PC-3 (cell line): ENCODE data around the gene MYO6. TPM values are rescaled to one million over a fixed set of nuclear protein-coding genes. Genes with fewer than 3 reads are reported as not detected.

Experiments used
- ATAC-seq: fragments of 200-7000 bp; cut with Tn5 transposase; 2 replicates; pipeline ENCODE4 v1.9.1; 2020; ENCODE audit warnings: mild to moderate bottlenecking, moderate library complexity
- BruUV-seq: library from RNA; stranded (reverse); fragments of 400-500 nt; replicated peaks from 2 replicates; lab custom pipeline; 2021; lab: Mats Ljungman, UMichigan
- CTCF ChIA-PET: fragments of 300-600 bp; sonication (Branson Sonifier 250); formaldehyde crosslinking; loops from one replicate; lab custom pipeline; 2022; ENCODE audit warnings: antibody characterized with exemption; lab: Charles Lee
- POLR2A ChIA-PET: fragments of 300-600 bp; sonication (Branson Sonifier 250); formaldehyde crosslinking; loops from one replicate; lab custom pipeline; 2022; ENCODE audit warnings: antibody characterized with exemption; ENCODE audit not compliant: unreplicated experiment; lab: Charles Lee
- DNase-seq: peaks from one replicate; pipeline ENCODE4 v3.0.0-alpha.2; 2015
- H2AFZ ChIP-seq: fragments of 300-600 bp; sonication (generic); 2 replicates; pipeline ENCODE4 v1.6.0; 2016; ENCODE audit warnings: antibody characterized with exemption, low read length
- H3F3A ChIP-seq: fragments of 300-600 bp; sonication (generic); one replicate; pipeline ENCODE4 v1.6.0; 2017; ENCODE audit warnings: antibody characterized with exemption, low read length, control low read depth, mild to moderate bottlenecking; ENCODE audit not compliant: unreplicated experiment
- H3K27ac ChIP-seq: fragments of 300-600 bp; sonication (generic); 2 replicates; pipeline ENCODE4 v1.5.1; 2016; ENCODE audit warnings: mild to moderate bottlenecking, low read length
- H3K27me3 ChIP-seq: fragments of 300-600 bp; sonication (generic); 2 replicates; pipeline ENCODE4 v1.6.1; 2016; ENCODE audit warnings: low read length, mixed read lengths
- H3K36me3 ChIP-seq: fragments of 300-600 bp; sonication (generic); 2 replicates; pipeline ENCODE4 v1.6.1; 2016; ENCODE audit warnings: low read depth, mixed run types, low read length, mixed read lengths
- H3K4me1 ChIP-seq: fragments of 300-600 bp; sonication (generic); 2 replicates; pipeline ENCODE4 v1.5.1; 2016; ENCODE audit warnings: low read length; ENCODE audit not compliant: insufficient read depth
- H3K4me2 ChIP-seq: fragments of 300-600 bp; sonication (generic); 2 replicates; pipeline ENCODE4 v1.6.0; 2016; ENCODE audit warnings: low read length
- H3K4me3 ChIP-seq: fragments of 300-600 bp; sonication (generic); 2 replicates; pipeline ENCODE4 v1.5.1; 2016; ENCODE audit warnings: mild to moderate bottlenecking, low read length, mixed read lengths
- H3K79me2 ChIP-seq: fragments of 300-600 bp; sonication (generic); 2 replicates; pipeline ENCODE4 v1.6.1; 2017; ENCODE audit warnings: low read length, mixed read lengths
- H3K9ac ChIP-seq: fragments of 300-600 bp; sonication (generic); 2 replicates; pipeline ENCODE4 v1.6.0; 2016; ENCODE audit warnings: mild to moderate bottlenecking, low read length
- H3K9me2 ChIP-seq: fragments of 300-600 bp; sonication (generic); replicated peaks from 2 replicates; pipeline ENCODE4 v1.6.1; 2016; ENCODE audit warnings: mixed run types, low read length, mixed read lengths
- H3K9me3 ChIP-seq: fragments of 300-600 bp; sonication (generic); 2 replicates; pipeline ENCODE4 v1.6.1; 2016; ENCODE audit warnings: low read length, mixed read lengths
- H4K20me1 ChIP-seq: fragments of 300-600 bp; sonication (generic); 2 replicates; pipeline ENCODE4 v1.6.1; 2016; ENCODE audit warnings: low read length, mixed read lengths
- CTCF ChIP-seq: fragments of 300-600 bp; sonication (generic); conservative IDR thresholded peaks from 2 replicates; pipeline ENCODE4 v1.5.1; 2017; ENCODE audit warnings: antibody characterized with exemption, low read depth, mild to moderate bottlenecking, low read length
- EZH2 ChIP-seq: fragments of 300-600 bp; sonication (generic); IDR thresholded peaks from one replicate; pipeline ENCODE4 v1.6.1; 2017; ENCODE audit warnings: antibody characterized with exemption, mild to moderate bottlenecking, low read length; ENCODE audit not compliant: unreplicated experiment
- EZH2phosphoT487 ChIP-seq: fragments of 300-600 bp; sonication (generic); IDR thresholded peaks from 2 replicates; pipeline ENCODE4 v1.6.1; 2018; ENCODE audit warnings: mild to moderate bottlenecking, antibody characterized with exemption, low read length, borderline replicate concordance
- intact Hi-C: fragments of 100-400 bp; cut with micrococcal nuclease; formaldehyde crosslinking; loops from 2 replicates; pipeline ENCODE4 v1.9.0; 2023
- total RNA-seq: library from RNA; depleted of rRNA; stranded (reverse); fragments of >200 nt; gene quantifications from 2 replicates; pipeline ENCODE4 v1.2.3, GENCODE V29; 2014

Gene MYO6
- total RNA-seq, 1 experiment from 2014 or later = 10.2 TPM

GRCh38 chr6:75759207-75759606 lies 10.2 kb downstream of the MYO6 start:
- intact Hi-C loops = no loop called here
- TF ChIP-seq CTCF (no peak), EZH2 (no peak), EZH2phosphoT487 (no peak)
- POLR2A ChIA-PET = no interaction called here
- H3K9ac ChIP-seq = no peak overlapping the region
- CTCF ChIA-PET = no interaction called here
- no peaks in the 10 kb centered on the region for H3F3A ChIP-seq
- no peak overlapping the region for H2AFZ ChIP-seq
- no peaks in the 10 kb centered on the region for H3K4me1 ChIP-seq
- no peak overlapping the region for H3K27ac ChIP-seq
- peaks cover 73% of the 10 kb centered on the region for H3K79me2 ChIP-seq
- H3K9me2 ChIP-seq = no peaks in the 10 kb centered on the region
- no peak for DNase-seq
- H4K20me1 ChIP-seq = no peaks in the 10 kb centered on the region
- no peak overlapping the region for H3K4me3 ChIP-seq
- no peaks in the 10 kb centered on the region for H3K36me3 ChIP-seq
- H3K4me2 ChIP-seq = no peak overlapping the region
- H3K9me3 ChIP-seq = no peaks in the 10 kb centered on the region
- no TSS peak for BruUV-seq
- ATAC-seq = no peak
- H3K27me3 ChIP-seq = no peaks in the 10 kb centered on the region

- H3K4me3 ChIP-seq = no peak overlapping the region
- ChIA-PET POLR2A (no interaction called here), CTCF (no interaction called here)
- no peak overlapping the region for H3K27ac ChIP-seq
- no peaks in the 10 kb centered on the region for H3K4me1 ChIP-seq
- BruUV-seq = no TSS peak
- H3K36me3 ChIP-seq = no peaks in the 10 kb centered on the region
- H3K9me3 ChIP-seq = no peaks in the 10 kb centered on the region
- DNase-seq (no peak), ATAC-seq (no peak)
- no peaks in the 10 kb centered on the region for H4K20me1 ChIP-seq
- no peaks in the 10 kb centered on the region for H3K27me3 ChIP-seq
- no peaks in the 10 kb centered on the region for H3F3A ChIP-seq
- peaks cover 66% of the 10 kb centered on the region for H3K79me2 ChIP-seq
- no peak overlapping the region for H3K4me2 ChIP-seq
- no peak overlapping the region for H2AFZ ChIP-seq
- no peak for TF ChIP-seq EZH2phosphoT487
- H3K9ac ChIP-seq = no peak overlapping the region
- intact Hi-C loops = no loop called here
- no peaks in the 10 kb centered on the region for H3K9me2 ChIP-seq
Observed at GRCh38 chr6:75760320-75760719, 11.3 kb downstream of the MYO6 start.

GRCh38 chr6:75761489-75761888 lies 12.4 kb downstream of the MYO6 start:
- Histone ChIP-seq H3K9me2 (no peaks in the 10 kb centered on the region), H3K4me2 (no peak overlapping the region), H3K27me3 (no peaks in the 10 kb centered on the region), H4K20me1 (no peaks in the 10 kb centered on the region), H3K79me2 (peaks cover 55% of the 10 kb centered on the region), H3K27ac (no peak overlapping the region), H3K4me1 (no peaks in the 10 kb centered on the region), H3K36me3 (no peaks in the 10 kb centered on the region), H3K9ac (no peak overlapping the region), H2AFZ (no peak overlapping the region), H3F3A (no peaks in the 10 kb centered on the region), H3K9me3 (no peaks in the 10 kb centered on the region), H3K4me3 (no peak overlapping the region)
- ATAC-seq (no peak), DNase-seq (no peak)
- intact Hi-C loops = no loop called here
- no TSS peak for BruUV-seq
- CTCF ChIA-PET = no interaction called here
- POLR2A ChIA-PET = no interaction called here
- no peak for TF ChIP-seq EZH2phosphoT487
- no peak for TF ChIP-seq EZH2
- TF ChIP-seq CTCF = no peak
